Karpas-422 (cell line): ENCODE results near the gene TECR. TPM values are rescaled to one million over a fixed set of nuclear protein-coding genes. Genes with fewer than 3 reads are reported as not detected.

Experiments used
- DNase-seq: peaks from one replicate; pipeline ENCODE4 v3.0.0-alpha.2; 2015
- H2AFZ ChIP-seq: fragments of 200-600 bp; sonication (generic); 2 replicates; pipeline ENCODE4 v1.6.1; 2014; ENCODE audit warnings: antibody characterized with exemption, low read length, mixed read lengths
- H3K27ac ChIP-seq: fragments of 200-600 bp; sonication (generic); 2 replicates; pipeline ENCODE4 v1.5.1; 2014; ENCODE audit warnings: mild to moderate bottlenecking, low read length, moderate library complexity
- H3K27me3 ChIP-seq: fragments of 200-600 bp; sonication (generic); 2 replicates; pipeline ENCODE4 v1.6.1; 2014; ENCODE audit warnings: low read length, mixed read lengths
- H3K36me3 ChIP-seq: fragments of 200-600 bp; sonication (generic); 2 replicates; pipeline ENCODE4 v1.6.1; 2014; ENCODE audit warnings: low read length, mixed read lengths; ENCODE audit not compliant: insufficient read depth
- H3K4me1 ChIP-seq: fragments of 200-600 bp; sonication (generic); 2 replicates; pipeline ENCODE4 v1.6.1; 2014; ENCODE audit warnings: mild to moderate bottlenecking, low read length, mixed read lengths
- H3K4me2 ChIP-seq: fragments of 200-600 bp; sonication (generic); 2 replicates; pipeline ENCODE4 v1.6.1; 2014; ENCODE audit warnings: low read length, low read depth, mild to moderate bottlenecking; ENCODE audit not compliant: poor library complexity, severe bottlenecking
- H3K4me3 ChIP-seq: fragments of 200-600 bp; sonication (generic); 2 replicates; pipeline ENCODE4 v1.5.1; 2014; ENCODE audit warnings: mild to moderate bottlenecking, antibody characterized with exemption, low read length, mixed read lengths
- H3K79me2 ChIP-seq: fragments of 200-600 bp; sonication (generic); 2 replicates; pipeline ENCODE4 v1.6.1; 2014; ENCODE audit warnings: mild to moderate bottlenecking, low read length, mixed read lengths
- H3K9ac ChIP-seq: fragments of 200-600 bp; sonication (generic); 2 replicates; pipeline ENCODE4 v1.6.0; 2014; ENCODE audit warnings: low read length
- H3K9me2 ChIP-seq: fragments of 200-600 bp; sonication (generic), shearing (Covaris generic); replicated peaks from 2 replicates; pipeline ENCODE4 v1.6.0; 2014; ENCODE audit warnings: mild to moderate bottlenecking, low read length, moderate library complexity; ENCODE audit not compliant: insufficient read depth
- H3K9me3 ChIP-seq: fragments of 300-700, 200-600 bp; sonication (generic); 2 replicates; pipeline ENCODE4 v1.6.1; 2014; ENCODE audit warnings: low read length, mixed read lengths
- H4K20me1 ChIP-seq: fragments of 200-600 bp; sonication (generic); 2 replicates; pipeline ENCODE4 v1.6.1; 2014; ENCODE audit warnings: mild to moderate bottlenecking, antibody characterized with exemption, low read length, low read depth; ENCODE audit not compliant: insufficient read depth
- total RNA-seq: library from RNA; depleted of rRNA; stranded (reverse); fragments of >200 nt; shearing (Covaris generic); gene quantifications from 2 replicates; pipeline ENCODE4 v1.2.3, GENCODE V29; 2014; ENCODE audit warnings: low replicate concordance

TECR gene
- total RNA-seq, 1 experiment from 2014 or later = 81.4 TPM

DNA sequence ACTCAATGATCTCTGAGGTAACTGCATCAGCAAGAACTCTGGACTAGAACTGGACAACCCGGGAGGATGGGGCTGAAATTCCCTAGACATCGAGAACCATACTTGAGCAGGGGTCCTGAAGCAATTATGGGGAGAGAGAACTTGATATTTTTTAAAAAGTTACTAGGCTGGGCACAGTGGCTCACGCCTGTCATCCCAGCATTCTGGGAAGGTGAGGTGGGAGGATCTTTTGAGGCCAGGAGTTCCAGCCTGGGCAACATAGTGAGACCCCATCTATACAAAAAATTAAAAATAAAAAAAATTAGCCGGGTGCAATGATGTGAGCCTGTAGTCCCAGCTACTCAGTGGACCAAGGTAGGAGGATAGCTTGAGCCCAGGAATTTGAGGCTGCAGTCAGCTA, 8.9 kb upstream of the TECR start:
- Histone ChIP-seq H3K4me1 (peaks cover 20% of the 10 kb centered on the region), H2AFZ (no peak overlapping the region)

GRCh38 chr19:14525729-14526128, 3.7 kb upstream of the TECR start:
- no peaks in the 10 kb centered on the region for H3K9me3 ChIP-seq
- no peaks in the 10 kb centered on the region for H3K9me2 ChIP-seq
- H3K4me2 ChIP-seq = no peak overlapping the region
- H3K27ac ChIP-seq = no peak overlapping the region
- peaks cover 11% of the 10 kb centered on the region for H3K79me2 ChIP-seq
- no peak overlapping the region for H3K4me3 ChIP-seq
- no peaks in the 10 kb centered on the region for H4K20me1 ChIP-seq
- no peaks in the 10 kb centered on the region for H3K36me3 ChIP-seq
- peaks cover 14% of the 10 kb centered on the region for H3K4me1 ChIP-seq
- no peaks in the 10 kb centered on the region for H3K27me3 ChIP-seq
- no peak overlapping the region for H2AFZ ChIP-seq
- no peak overlapping the region for H3K9ac ChIP-seq
- no peak for DNase-seq

More for the DNA sequence above, 8.9 kb upstream of the TECR start:
- Histone ChIP-seq H4K20me1 (peaks cover 22% of the 10 kb centered on the region), H3K9me3 (no peaks in the 10 kb centered on the region), H3K9me2 (no peaks in the 10 kb centered on the region), H3K9ac (no peak overlapping the region), H3K79me2 (peaks cover 21% of the 10 kb centered on the region), H3K4me2 (no peak overlapping the region), H3K27ac (no peak overlapping the region), H3K27me3 (no peaks in the 10 kb centered on the region), H3K36me3 (peaks cover 14% of the 10 kb centered on the region), H3K4me3 (no peak overlapping the region)
- DNase-seq = no peak

GRCh38 chr19:14526423-14526822, 3.0 kb upstream of the TECR start:
- Histone ChIP-seq H3K36me3 (no peaks in the 10 kb centered on the region), H3K4me3 (no peak overlapping the region), H3K9ac (no peak overlapping the region), H3K79me2 (peaks cover 18% of the 10 kb centered on the region), H3K27me3 (no peaks in the 10 kb centered on the region), H3K4me1 (peaks cover 20% of the 10 kb centered on the region), H3K4me2 (no peak overlapping the region), H2AFZ (no peak overlapping the region), H3K9me2 (no peaks in the 10 kb centered on the region), H3K27ac (no peak overlapping the region), H3K9me3 (no peaks in the 10 kb centered on the region), H4K20me1 (no peaks in the 10 kb centered on the region)
- no peak for DNase-seq

- Histone ChIP-seq H3K27me3 (no peaks in the 10 kb centered on the region), H3K9me2 (no peaks in the 10 kb centered on the region), H4K20me1 (no peaks in the 10 kb centered on the region), H3K4me2 (peak overlapping the region; percentile 78), H3K9ac (peak overlapping the region; percentile 68), H3K27ac (no peak overlapping the region), H3K79me2 (peaks cover 40% of the 10 kb centered on the region), H3K4me1 (peaks cover 20% of the 10 kb centered on the region), H3K36me3 (no peaks in the 10 kb centered on the region), H3K9me3 (no peaks in the 10 kb centered on the region), H3K4me3 (peak overlapping the region; percentile 69), H2AFZ (peak overlapping the region; percentile 84)
- no peak for DNase-seq
These were observed 758 bp upstream of the TECR start for GRCh38 chr19:14528419-14529253.

DNA sequence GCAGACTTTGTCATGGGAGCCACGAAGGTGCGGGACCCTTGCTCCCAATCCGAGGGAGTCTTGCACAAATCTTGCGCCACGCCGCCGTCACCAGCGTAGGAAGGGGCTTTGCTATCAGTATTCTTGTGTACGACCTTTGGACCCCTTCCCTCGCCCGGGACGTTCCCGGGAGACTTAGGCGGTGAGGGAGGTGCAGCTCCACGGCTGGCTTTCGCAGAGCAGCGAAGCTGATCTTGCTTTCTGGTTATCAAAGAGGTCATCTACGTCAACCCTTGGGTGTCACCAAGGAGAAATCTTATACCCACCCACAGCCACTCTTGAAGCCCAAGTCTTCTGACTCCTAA, 583 bp downstream of the TECR start:
- H2AFZ ChIP-seq = peak overlapping the region; percentile 50; the same call in 1 of the 2 replicates
- H4K20me1 ChIP-seq = no peaks in the 10 kb centered on the region
- H3K4me1 ChIP-seq = peaks cover 20% of the 10 kb centered on the region
- peak overlapping the region; percentile 84 for H3K9ac ChIP-seq
- H3K27me3 ChIP-seq = no peaks in the 10 kb centered on the region
- DNase-seq = peak; percentile 72
- peaks cover 48% of the 10 kb centered on the region for H3K79me2 ChIP-seq
- no peaks in the 10 kb centered on the region for H3K9me2 ChIP-seq
- peak overlapping the region; percentile 91 for H3K4me3 ChIP-seq
- H3K4me2 ChIP-seq = peak overlapping the region; percentile 92
- no peaks in the 10 kb centered on the region for H3K9me3 ChIP-seq
- no peaks in the 10 kb centered on the region for H3K36me3 ChIP-seq
- H3K27ac ChIP-seq = peak overlapping the region; percentile 72

DNA sequence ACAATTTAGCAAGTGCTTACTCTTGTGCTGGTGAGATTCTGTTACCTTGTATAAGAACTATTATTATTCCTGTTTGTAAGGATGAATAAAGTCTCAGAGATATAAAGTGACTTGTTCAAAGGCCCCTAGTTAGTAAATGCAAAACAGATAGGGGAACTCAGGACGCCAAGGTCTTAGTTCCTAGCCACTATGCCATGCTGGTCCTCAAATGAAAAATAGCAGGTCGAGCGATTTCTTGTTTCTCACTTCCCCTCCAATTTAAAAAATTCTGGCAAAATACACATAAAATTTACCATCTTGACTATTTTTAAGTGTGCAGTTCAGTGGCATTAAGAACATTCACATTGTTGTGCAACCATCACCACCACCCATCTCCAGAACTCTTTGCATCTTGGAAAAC, 1.1 kb downstream of the TECR start:
- Histone ChIP-seq H3K4me3 (peak overlapping the region; percentile 91), H3K4me2 (peak overlapping the region; percentile 92), H3K9ac (peak overlapping the region; percentile 84), H3K9me2 (no peaks in the 10 kb centered on the region), H3K4me1 (peaks cover 20% of the 10 kb centered on the region), H3K79me2 (peaks cover 48% of the 10 kb centered on the region), H4K20me1 (no peaks in the 10 kb centered on the region), H2AFZ (no peak overlapping the region), H3K36me3 (no peaks in the 10 kb centered on the region), H3K27me3 (no peaks in the 10 kb centered on the region), H3K9me3 (no peaks in the 10 kb centered on the region), H3K27ac (peak overlapping the region; percentile 72)
- peak; percentile 62 for DNase-seq

DNA sequence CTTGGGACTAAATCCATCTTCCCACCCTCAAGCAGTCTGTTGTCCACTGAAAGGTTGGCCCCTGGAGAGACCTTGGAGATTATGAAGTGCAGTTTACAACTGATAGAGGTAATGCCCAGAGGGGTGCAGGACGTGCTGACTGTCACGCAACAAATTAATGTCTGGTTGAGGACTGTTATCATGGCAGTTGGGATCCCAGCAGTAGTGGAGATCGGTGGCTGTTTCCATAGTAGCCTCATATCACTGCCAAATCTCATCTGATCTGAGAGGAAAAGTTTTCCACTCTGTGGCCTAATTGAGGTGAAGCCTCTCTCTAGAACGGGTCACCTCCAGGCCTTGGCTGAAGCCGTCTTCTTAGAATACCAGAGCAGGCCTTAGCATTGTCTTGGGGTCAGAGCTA, 4.1 kb downstream of the TECR start:
- no peaks in the 10 kb centered on the region for H3K9me3 ChIP-seq
- H3K9me2 ChIP-seq = no peaks in the 10 kb centered on the region
- no peak overlapping the region for H3K27ac ChIP-seq
- no peak overlapping the region for H3K9ac ChIP-seq
- H3K36me3 ChIP-seq = no peaks in the 10 kb centered on the region
- no peak overlapping the region for H3K4me3 ChIP-seq
- peaks cover 63% of the 10 kb centered on the region for H3K79me2 ChIP-seq
- H3K4me2 ChIP-seq = no peak overlapping the region
- no peak for DNase-seq
- H3K4me1 ChIP-seq = peaks cover 25% of the 10 kb centered on the region
- peaks cover 14% of the 10 kb centered on the region; the same call in 1 of the 2 replicates for H4K20me1 ChIP-seq
- no peaks in the 10 kb centered on the region for H3K27me3 ChIP-seq
- no peak overlapping the region for H2AFZ ChIP-seq

DNA sequence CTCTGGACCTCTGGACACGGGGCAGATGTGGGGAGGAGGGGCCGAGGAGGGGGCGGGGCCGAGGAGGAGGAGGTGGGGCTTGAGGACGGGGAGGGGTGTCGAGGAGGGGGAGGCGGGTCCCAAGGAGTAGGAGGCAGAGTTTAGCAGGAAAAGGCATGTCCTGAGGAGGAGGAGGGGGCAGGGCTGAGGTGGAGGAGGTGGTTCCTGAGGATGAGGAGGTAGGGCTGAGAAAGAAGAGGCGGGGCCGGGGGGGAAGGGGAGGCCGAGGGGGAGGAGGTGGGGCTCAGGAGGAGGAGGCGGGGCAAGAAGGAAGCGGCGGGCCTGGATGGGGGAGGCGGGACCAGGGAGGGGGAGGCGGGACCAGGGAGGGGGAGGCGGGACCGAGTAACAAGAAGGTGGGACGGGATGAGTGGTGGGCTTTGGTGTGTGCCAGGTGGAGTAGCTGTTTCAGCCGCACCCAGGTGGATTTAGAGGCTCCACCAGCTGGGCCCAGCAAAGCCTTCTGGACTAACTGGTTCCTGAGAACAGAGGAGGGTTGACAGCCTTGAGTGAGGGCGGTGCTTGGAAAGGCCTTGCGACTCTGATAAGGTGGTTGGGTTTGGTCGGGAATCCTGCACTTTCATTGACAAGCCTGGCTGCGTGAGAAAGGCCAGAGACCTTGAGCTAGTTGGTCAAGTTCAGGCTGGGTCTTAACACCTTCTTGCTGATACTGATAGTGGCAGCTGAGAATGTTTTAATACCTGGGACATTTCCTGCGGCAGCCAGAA, 7.7 kb downstream of the TECR start:
- Histone ChIP-seq H3K27ac (no peak overlapping the region), H3K79me2 (peaks cover 62% of the 10 kb centered on the region), H3K36me3 (no peaks in the 10 kb centered on the region), H2AFZ (no peak overlapping the region), H3K4me3 (peak overlapping the region; percentile 40; the same call in 1 of the 2 replicates), H3K27me3 (no peaks in the 10 kb centered on the region), H3K9ac (no peak overlapping the region), H3K9me3 (no peaks in the 10 kb centered on the region), H3K4me2 (peak overlapping the region; percentile 56), H4K20me1 (peaks cover 14% of the 10 kb centered on the region; the same call in 1 of the 2 replicates), H3K9me2 (no peaks in the 10 kb centered on the region), H3K4me1 (peaks cover 8% of the 10 kb centered on the region)
- DNase-seq = peak; percentile 90
